Activated CD8-positive, alpha-beta memory T cell treated with anti-CD3 and anti-CD28 coated beads, Interleukin-2, amount 50 U/mL, for 48 hours (primary cell): Measurements from ENCODE around the gene CYP4A22.
A peak's percentile ranks its signal among the peaks of the same experiment; 100 is the strongest.
"Not testable (repeated sequence)": the region's sequence is repeated elsewhere in the genome, so short reads cannot be mapped to it uniquely, and the experiment has no call there.

Source experiments
- DNase-seq: peaks from one replicate; pipeline ENCODE4 v3.0.0-alpha.2; 2020

CYP4A22 gene

DNA sequence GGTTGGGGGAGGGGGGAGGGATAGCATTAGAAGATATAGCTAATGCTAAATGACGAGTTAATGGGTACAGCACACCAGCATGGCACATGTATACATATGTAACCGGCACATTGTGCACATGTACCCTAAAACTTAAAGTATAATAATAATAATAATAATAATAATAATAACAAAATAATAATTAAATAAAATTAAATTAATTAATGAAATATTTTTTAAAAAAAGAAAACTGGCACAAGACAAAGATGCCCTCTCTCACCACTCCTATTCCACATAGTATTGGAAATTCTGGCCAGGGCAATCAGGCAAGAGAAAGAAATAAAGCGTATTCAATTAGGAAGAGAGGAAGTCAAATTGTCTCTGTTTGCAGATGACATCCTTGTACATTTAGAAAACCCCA, 20.7 kb downstream of the CYP4A22 start:
- DNase-seq: not testable (repeated sequence)

DNA sequence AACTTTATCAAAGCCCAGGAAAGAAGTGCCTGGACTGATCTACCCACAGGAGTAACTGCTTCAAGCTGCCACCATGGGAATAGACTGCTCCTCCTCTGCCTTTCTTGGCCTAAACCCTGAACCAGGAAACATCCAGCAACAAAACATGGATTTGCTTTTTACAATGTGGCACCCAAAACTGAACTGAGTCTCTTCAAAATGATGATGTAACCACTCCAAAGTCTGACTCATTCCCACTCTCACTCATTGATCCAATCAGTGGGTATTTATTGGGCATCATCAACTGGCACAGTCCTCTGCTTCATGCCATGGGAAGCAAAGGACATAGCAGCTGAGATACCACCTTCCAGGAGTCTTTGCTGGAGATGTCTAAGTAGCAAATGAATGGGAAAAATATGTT, 23.5 kb downstream of the CYP4A22 start:
- DNase-seq: no peak

DNA sequence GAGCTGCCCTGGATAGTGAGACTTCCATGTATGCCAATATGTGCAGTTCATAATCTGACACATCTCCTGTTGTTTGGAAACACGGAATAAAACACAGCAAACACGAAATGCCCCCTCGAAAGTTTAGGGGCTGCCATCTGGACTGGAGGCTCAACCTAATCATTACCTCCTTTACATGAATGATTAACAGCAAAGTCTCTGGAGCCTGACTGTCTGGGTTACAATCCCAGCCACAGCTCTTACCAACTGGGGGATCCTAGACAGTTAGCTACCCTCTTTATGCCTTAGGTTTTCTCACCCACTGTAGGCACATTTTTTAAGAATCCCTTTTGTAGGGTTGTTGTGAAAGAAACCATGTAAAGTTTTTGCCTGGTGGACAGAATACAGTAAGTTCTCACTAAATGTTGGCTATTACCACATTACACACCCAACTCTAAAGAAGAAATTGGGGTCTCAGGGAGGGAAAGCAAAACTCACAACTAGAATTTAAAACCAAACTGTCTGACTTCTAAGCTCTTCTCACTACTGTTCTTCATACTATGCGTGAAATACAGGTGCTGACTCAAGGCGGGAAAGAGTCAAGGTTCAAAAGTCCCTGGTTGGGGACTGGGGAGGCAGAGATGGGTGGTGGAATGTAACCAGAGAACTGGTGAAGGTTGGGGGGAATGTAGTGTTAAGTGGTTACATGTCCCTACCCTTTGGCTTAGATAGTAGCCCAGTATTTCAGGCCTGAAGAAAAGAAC, 24.2 kb downstream of the CYP4A22 start:
- no peak for DNase-seq

DNA sequence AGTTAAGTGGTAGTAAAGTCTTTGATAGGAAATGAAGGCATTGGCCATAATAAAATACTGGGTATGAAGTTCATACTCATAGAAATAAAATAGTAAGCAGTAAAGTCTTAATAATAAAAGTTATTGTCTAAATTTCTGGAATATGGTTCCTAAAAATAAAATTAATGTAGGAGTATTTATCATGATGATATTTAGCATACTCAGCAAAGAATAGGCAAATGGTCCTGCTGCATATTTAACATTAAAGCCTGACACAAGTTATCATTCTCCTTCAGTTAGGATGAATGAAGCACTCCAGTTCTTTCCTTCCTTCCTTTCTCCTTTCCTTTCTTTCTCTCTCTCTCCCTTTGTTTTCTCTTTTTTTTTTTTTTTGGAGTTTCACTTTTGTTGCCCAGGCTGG, 27.3 kb downstream of the CYP4A22 start:
- no peak for DNase-seq

DNA sequence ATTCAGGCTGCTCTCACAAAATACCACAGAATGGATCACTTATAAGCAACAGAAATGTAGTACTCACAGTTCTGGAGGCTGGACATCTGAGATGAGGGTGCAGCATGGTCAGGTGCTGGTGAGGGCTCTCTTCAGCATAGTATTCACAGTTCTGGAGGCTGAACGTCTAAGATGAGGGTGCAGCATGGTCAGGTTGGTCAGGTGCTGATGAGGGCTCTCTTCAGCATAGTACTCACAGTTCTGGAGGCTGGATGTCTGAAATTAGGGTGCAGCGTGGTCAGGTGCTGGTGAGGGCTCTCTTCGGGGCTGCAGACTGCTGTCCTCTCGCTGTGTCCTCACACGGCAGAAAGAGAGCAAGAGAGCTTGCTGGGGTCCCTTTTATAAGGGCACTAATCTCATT, 35.5 kb downstream of the CYP4A22 start:
- no peak for DNase-seq

DNA sequence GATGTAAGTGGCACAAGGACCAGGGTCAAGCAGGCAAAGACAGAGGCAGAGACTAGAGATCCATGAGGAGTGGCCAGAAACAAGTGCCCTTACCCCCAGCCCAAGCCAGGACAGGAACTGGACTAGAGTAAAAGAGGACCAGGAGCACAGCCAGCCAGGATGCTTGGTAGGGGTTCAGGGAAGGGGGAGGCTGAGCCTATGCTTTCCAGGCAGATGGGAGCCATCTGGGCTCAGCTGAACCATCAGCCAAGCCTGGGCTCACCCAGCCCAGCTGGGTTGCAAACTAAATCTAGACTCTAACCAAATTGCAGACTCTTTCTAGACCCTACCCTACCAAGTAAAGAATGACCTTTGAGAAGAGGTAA, 37.4 kb downstream of the CYP4A22 start:
- DNase-seq: no peak

DNA sequence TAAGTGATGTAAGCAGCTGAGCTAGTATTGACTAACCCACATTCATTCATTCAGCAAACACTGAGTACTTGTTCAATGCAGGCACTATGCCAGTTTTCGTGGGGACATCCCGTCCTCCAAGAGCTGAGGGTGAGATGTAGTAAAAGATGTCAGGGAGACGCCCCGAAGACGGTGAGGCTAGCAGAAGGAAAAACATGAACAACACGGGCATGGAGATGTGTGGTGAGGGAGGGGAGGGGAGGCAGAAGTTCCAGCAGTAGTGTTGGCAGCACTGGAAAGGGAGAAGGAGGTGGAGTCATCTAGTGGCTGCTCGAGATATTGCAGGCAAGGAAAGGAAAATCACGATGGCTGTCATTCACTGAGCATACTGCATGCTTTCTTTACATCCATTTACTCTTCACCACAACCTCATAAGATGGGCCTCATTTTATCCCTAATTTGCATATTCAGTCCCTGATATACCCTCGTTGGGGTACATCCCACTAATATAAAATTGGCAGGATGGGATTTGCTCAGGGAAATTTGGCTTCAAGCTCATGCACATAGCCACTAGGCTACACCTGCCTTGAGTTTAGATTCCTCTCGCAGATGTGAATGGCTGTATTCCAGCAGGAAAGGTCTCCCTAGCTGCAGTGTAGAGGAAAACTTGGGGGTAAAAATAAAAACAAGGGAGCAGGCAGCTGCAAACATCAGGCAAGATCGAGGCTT, 38.1 kb downstream of the CYP4A22 start:
- DNase-seq: peak; percentile 60

DNA sequence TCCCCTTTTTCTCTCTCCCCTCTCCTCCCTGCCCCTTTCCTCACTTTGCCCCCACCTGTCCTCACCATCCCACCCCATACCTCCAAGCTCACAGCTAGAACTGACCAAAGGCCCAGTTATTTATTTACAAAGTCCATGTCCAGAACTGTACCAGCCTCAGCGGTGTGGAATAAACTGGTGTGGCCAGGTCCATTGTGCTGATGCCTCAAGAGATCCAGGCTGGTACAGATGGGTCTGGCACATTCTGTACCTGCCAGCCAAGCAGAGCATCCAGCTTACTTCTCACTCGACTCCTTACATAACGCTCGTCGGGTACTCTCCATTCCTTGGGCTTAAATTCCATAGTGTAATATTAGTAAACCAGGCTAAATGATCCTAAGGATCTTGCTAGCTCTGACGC, 40.8 kb downstream of the CYP4A22 start:
- DNase-seq: no peak

DNA sequence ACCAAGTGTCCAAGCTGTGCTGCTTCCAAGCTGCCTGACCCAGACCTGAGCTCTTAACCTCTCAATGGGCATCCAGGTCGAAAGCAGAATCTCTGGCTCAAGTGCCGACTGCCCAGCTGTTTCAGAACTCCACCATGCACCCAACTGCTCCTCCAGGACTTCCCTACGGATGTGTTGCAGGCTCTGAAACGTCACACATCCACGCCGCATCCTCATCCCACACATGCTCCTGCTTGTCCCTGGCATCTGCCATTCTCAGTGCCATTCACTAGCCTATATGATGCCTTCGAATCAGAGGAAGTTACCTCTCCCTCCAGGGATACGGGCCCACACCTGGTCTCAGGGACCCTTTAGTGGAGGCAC, 41.4 kb downstream of the CYP4A22 start:
- DNase-seq: peak; percentile 53

DNA sequence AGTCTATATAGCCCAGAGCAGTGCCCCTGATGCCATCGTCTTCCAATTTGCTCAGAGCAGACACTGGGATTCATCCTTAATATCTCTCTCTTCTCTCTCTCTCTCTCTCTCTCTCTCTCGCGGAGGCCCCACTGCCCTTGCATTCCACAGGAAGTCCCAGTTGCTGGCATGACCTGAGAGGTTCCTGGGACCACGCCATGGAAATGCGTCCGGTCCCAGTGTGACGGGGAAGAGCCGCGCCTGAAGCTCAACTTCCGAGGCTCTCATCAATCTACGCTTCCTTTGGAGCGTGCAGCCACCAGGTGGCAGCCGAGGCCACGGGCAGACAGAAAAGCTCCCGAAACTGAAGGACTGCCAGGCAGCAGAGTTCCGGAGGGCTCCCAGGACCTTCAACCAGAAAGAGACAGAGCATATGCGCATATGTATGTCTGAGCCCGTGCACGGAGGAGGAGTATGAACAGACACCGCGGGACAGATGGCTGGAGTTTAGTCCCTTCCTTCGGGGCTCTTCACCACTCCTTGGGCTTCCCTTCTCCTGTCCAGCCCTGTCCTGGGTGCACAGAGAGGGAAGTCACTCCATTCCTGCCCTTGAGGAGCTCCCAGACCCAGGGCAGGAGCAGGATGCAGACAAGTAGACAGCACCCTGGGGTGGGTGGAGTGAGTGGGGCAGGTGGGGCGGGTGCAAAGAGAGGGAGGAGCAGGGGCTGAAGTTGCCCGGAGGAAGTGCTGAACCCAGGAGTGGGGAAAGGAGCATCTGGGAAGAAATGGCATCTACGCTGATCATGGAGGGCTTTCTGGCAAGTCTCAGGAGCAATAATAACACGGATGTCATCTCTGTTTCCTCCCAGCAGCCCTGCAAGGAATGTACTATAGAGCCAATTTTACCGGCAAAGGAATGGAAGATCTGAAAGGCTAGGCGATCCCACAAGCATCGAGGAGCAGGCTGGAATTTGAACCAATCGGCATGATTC, 42.1 kb downstream of the CYP4A22 start:
- DNase-seq: peak; percentile 88

DNA sequence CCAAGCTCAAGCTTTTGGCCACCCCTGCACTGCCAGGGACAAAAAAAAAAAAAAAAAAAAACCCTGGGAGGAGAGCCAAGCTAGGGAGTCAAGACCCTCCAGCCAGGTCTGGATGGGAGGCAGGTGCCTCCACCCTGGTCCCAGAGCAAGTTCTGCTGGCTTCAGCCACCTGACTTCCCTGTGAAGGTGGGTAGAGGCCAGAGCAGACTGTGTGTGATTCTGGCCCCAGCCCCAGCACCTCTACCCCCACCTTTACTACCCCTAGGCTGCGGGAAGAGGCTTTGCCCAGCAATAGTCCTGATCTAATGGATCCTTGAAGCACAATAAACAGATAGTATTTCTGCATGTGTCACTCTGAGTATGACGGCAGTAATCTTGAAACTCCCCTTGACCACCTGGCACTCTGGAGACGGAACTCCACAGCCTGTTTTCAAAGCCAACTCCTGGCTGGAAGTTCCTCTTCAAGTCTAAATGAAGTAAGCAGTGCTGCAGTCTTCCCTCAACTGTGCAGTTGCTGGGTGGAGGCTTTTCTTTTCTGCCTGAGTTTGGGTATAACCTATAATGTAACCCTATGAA, 42.8 kb downstream of the CYP4A22 start:
- no peak for DNase-seq

DNA sequence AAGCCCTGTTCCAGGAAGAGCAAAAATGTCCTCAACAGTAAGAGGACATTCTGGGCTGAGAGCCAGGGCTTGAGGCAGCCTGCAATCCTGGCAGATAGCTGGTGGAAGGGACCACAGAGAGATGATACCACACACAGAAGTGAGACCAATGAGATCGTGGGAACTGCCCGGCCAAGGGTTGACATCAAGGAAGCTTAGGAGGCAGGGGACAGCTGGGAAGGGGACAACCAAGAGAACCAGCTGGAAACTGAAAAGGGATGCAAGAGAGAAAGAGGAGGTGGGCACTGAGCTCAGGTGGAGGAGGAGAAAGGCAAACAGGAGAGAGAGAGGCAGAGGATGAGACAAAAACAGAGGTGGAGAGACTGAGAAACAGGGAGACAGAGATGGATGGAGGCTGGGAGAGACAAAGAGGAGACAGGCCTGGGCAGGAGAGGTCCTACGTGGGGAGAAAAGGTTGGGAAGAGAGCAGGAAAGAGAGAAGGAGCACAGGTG, 43.4 kb downstream of the CYP4A22 start:
- DNase-seq: no peak

DNA sequence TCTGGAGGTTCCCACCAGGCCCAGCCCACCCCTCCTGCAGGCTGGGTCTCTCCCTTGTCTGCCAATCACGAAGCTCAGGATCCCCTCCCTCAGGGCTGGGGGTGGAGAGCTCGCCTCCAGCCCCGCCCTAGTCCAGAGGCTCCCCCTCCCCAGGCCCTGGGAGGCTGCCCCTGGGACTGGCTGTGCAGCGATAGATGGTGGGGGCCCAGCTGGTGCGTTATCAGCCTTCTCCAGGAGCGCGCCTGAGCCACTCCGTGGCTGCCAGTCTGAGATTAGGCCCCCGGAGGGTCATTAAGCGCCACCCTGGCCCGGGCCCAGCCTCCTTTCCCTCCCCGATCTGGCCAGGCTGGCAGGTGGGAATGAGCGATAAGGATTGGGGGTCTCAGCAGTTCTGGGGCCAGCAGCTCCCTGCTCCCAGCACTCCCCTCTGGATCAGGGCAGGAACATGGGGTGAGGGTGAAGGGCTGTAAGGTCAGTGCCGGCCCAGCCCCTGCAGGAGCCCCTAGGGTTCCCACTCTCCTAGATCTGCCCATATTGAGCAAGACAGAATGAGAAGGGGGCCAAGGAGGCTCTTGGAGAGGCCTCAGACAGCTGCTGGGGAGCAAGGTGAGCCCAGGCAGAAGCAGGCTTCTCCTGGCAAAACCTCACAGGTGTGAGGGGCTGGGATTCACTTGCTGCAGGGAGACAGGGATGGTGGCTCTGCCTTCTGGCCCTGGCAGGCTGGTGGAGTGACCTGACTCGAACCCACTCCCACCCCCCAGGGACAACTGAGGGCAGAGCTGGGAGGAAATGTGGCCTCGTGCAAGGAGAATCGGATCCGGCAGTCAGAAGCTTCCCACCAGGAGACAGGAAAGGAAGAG, 44.1 kb downstream of the CYP4A22 start:
- no peak for DNase-seq

DNA sequence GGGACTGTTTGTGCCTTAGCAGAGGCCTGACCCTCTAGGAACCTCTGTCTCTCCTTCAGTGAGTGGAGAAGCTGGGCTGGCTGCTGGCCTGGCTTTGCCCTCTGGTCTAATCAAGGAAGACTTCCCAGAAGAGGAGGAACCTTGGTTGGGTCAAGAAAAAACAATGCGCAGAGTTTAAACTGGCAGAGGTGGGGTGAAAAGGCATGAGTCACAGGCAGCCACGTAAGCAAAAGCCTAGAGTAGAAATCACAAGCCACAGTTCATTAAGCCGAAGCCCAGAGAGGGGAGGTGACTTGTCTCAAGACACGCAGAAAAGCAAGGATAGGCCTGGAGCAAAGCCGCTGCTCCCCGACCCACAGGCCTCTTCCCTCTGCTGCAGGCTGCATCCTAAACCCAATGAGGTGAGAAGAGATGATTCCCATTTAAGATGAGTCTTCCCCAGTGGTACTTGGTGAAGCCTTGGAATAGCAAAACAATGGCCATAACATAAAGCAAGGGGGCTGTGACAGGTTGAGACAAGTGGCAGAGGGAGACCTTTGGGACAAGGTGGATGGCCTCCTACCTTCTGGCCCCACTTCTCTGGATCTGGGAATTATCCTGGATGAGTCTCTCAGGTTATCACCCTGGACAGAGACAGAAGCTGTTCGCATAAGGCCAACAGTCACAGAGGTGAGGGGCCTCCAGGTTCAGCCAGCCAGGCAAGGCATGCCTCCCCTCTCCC, 44.9 kb downstream of the CYP4A22 start:
- no peak for DNase-seq

DNA sequence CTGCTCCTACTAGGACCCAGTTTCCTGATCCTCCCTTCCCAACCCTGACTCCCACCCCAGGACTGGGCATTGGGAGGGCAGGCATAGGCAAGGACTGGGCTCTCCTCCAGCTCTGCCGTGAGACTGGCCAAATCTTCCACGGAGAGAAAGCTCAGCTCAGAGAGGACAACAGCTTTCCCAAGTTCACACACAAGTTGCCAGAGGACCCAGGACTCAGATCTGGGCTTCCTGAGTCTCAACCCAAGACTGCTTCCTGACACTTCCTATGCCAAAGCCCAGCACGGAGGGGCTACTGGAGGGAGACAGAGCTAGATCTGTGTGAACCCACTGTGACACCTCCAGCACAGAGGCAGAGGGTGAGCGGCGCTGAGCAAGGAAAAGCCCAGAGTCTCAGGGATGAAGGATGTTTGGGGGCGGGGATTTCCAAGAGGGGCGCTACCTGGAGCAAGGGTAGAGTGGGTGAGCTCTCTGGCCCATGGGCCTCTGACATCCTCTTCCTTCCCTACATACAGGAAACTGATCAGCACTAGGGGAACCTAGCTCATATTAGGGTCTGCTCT, 45.5 kb downstream of the CYP4A22 start:
- no peak for DNase-seq

DNA sequence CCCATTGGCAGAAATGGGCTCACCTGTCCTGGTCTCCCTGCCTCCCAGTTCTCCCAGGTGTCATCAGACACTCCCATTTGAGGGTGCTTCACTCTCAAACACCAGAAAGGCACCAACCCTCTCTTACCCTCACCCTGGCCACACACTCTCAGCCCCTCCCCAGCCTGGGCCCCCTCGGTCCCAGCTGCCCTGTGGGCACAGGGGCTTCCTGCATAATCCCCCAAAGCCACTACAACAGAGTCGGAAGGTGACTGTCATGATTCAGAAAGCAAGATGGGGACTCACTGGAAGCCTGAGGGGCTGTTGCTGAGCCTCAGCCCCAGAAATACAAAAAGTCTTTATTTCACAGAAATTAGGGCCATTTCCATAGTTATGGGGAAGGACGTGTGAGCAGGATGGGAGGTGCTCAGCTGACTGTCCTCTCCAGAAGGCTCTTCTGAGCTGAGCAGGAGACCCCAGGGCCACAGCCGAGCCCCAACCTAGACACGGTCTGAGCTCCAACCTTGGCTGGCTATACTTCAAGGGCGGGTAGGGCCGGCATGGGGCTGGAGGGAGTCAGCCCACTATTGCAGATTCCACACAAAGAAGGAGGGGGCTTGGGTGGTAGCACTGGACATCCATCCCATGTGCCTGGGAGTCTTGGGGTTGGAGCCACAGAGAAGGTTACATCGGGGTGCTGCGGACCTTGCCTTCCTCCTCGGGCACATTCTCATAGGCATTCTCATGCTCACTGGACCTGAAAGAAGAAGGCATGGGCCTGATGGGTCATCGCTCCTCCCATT, 46.3 kb downstream of the CYP4A22 start:
- no peak for DNase-seq

DNA sequence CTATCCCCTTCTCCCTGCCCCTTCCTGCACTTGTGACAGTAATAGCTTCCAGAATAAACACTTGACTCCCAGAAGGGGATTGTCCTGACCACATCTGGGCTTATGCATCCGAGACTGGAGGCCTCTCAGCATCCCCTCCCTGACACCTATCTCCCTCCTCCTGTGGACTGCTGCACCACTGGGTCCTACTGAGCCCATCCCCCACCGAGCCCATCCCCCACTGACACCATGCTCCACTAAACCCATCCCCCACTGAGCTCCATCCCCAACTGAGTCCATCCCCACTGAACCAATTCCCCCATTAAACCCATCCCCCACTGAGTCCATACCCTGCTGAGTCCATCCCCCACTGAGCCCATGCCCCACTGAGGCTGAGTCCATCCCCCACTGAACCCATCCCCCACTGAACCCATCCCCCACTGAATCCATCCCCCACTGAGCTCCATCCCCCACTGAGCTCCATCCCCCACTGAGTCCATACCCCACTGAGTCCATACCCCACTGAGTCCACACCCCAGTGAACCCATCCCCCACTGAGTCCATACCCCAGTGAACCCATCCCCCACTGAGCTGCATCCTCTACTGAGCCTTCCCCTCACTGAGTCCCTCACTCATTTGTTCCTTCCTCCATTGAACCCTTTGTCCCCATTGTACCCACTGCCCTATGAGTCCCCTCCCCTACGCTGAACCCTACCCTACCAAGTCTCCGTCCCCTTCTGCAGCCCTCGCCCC, 47.0 kb downstream of the CYP4A22 start:
- DNase-seq: no peak

DNA sequence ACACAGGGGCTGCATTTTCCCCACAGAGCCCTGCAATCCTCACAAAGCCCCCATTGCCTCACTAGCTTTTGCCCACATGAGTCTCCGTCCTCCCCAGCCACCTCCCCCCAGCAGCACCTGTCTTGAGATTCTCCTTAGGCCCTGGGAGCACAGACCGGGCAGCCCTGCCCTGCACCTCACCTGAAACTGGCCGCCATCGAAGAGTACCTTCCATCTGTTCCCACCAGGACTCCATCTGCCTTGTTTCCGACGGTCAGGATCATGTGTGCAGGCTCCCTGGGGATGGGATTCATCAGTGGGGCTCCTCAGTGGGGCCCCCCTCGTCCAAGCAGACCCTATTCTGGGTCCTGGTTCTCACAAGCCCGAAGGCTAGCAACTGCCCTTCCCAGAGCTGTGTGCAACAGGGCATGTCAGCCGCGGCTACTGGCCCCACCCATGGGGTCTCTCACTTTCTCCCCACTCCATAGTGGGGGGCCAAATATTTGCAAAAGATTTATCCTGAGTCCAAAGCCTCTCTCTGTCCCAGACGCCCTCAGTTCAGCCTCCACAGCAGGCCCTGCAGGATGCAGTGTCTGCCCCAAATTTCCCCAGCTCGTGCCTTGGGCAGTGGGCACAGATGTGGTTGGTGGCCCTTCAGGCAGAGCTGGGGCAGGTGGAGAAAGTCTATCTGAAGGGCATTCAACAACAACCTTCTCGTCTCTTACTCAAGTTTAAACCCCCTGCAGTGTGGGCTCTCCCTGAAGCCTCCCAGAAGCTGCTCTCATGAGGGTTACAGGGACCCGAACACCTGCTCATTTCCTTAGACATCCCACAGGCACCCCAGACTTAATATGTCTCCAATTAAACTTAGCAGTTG, 47.8 kb downstream of the CYP4A22 start:
- no peak for DNase-seq
